ENCODE measurements around the gene ENOPH1.
"Not testable (repeated sequence)": the region's sequence is repeated elsewhere in the genome, so short reads cannot be mapped to it uniquely, and the experiment has no call there.

The ENOPH1 gene

GRCh38 chr4:82430193-82430963 lies at the start of gene ENOPH1, which contains the start of gene HNRNPDL:
Gene ENOPH1 (plus strand): TSS chr4:82430590. CDS start chr4:82430830, 240 bp downstream.
Gene HNRNPDL (minus strand): TSS chr4:82430462. CDS start chr4:82429690, 772 bp downstream.
- DNase-seq = peak; percentile 68 to 85

GRCh38 chr4:82380831-82381230 lies 49.6 kb upstream of the ENOPH1 start:
- no peak for DNase-seq

- no peak for DNase-seq
These were observed 49.2 kb upstream of the ENOPH1 start for GRCh38 chr4:82381235-82381634.

GRCh38 chr4:82381661-82382296 lies 48.6 kb upstream of the ENOPH1 start:
- no peak for DNase-seq

GRCh38 chr4:82382751-82383150 lies 47.6 kb upstream of the ENOPH1 start:
- no peak for DNase-seq

- DNase-seq = not testable (repeated sequence)
These were observed 44.1 kb upstream of the ENOPH1 start for GRCh38 chr4:82386312-82386711.

- no peak for DNase-seq
These were observed 42.0 kb upstream of the ENOPH1 start for GRCh38 chr4:82388405-82388804.

GRCh38 chr4:82390061-82390460 lies 40.3 kb upstream of the ENOPH1 start:
- DNase-seq = not testable (repeated sequence)

GRCh38 chr4:82394896-82395295 lies 35.5 kb upstream of the ENOPH1 start:
- DNase-seq = no peak

- no peak for DNase-seq
These were observed 32.9 kb upstream of the ENOPH1 start for GRCh38 chr4:82397527-82397926.

- no peak for DNase-seq
These were observed 32.1 kb upstream of the ENOPH1 start for GRCh38 chr4:82398263-82398662.

GRCh38 chr4:82401600-82401999 lies 28.8 kb upstream of the ENOPH1 start:
- no peak for DNase-seq

- no peak for DNase-seq
These were observed 28.1 kb upstream of the ENOPH1 start for GRCh38 chr4:82402196-82402775.

GRCh38 chr4:82403725-82404124 lies 26.7 kb upstream of the ENOPH1 start:
- no peak for DNase-seq

- not testable (repeated sequence) for DNase-seq
These were observed 15.3 kb upstream of the ENOPH1 start for GRCh38 chr4:82415061-82415460.

- no peak for DNase-seq
These were observed 14.4 kb upstream of the ENOPH1 start for GRCh38 chr4:82415922-82416365.

GRCh38 chr4:82419451-82419850 lies 10.9 kb upstream of the ENOPH1 start:
- DNase-seq = no peak

- no peak for DNase-seq
These were observed 8.4 kb upstream of the ENOPH1 start for GRCh38 chr4:82421796-82422560.

GRCh38 chr4:82422616-82423015 lies 7.8 kb upstream of the ENOPH1 start:
- DNase-seq = no peak

GRCh38 chr4:82423245-82424054 lies 6.9 kb upstream of the ENOPH1 start:
- no peak for DNase-seq

- no peak for DNase-seq
These were observed 4.9 kb upstream of the ENOPH1 start for GRCh38 chr4:82425478-82425877.

- no peak for DNase-seq
These were observed 1.8 kb upstream of the ENOPH1 start for GRCh38 chr4:82428526-82428968.
